NCI-H2227 (cell line): ENCODE results near the gene ASPG.

Source experiments
- DNase-seq: peaks from one replicate; lab custom pipeline; 2025; ENCODE audit not compliant: unreplicated experiment; lab: John Stamatoyannopoulos, UW

Gene ASPG

DNA sequence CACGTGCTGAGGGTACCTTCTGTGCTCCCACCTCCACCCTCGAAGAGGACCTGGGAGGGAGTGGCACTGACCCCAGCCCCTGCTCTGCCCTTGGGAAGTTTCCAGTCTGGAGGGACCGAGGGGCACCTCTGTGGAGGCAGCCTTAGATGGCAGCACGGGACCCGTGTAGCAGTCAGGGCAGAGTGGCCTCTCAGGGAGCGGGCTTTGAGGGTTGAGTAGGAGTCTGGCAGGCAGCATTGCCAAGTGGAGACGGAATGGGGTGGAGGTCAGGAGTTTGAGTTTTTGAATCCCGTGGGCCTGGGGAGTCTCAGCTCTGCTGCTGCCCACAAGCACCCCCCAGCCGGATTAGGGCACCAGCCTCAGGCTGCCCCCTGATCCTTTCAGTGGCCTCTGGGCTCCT is 74.5 kb downstream of the ASPG start:
- DNase-seq: no peak

DNA sequence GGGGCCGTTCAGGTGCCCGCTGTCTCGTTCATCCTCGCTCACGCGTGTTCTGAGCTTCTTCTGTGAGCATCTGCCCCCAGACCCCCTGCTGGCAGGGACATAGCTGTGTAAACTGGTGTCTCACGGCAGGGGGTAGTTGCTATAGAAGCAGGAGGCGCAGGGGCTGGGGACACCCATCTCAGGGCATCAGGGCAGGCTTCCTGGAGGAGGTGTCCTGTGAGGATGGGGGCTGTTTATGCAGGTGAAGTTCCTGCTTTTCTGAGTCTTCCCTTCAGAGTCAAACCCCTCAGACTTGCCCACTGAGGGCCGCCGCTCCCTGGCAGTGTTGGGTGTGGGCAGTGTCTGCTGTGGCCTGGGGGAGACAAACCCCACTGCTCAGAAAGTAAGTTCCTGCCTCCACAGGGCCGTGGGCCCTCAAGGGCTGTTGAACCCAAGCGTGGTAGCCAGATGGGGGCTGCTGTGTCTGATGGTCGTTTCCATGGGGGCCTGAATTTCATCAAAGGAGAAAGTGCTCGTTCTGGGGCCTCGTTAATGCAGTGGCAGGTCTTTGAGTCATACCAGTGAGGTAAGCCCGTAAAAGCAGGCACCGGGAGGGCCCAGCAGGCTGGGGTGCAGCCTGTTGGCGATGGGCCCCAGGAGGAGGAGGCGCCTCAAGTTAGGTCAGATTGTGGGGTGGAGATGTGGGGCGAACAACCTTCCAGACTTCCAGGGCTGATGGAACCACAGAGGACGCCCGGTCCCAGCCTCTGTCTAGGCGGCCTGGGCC is 76.3 kb downstream of the ASPG start:
- no peak for DNase-seq

DNA sequence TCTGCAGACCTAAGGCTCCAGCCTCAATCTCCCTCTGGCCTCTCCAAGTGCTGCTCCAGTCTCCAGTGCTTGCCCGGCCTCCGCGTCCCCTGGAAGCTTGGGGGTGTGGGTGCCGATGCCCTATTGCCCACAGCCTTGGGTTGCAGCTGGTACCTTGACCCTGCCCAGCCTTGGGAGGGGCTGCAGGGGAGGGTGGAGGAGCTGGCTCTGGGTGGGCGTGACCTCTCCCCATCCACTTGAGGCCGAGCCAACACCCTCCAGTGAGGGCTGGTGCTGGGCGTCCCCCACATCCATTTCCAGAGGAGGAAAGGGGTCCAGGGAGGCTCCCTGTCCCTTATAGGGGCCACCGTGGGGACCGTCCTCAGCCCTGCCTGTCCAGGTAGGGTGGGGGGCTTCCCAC is 77.0 kb downstream of the ASPG start:
- no peak for DNase-seq

DNA sequence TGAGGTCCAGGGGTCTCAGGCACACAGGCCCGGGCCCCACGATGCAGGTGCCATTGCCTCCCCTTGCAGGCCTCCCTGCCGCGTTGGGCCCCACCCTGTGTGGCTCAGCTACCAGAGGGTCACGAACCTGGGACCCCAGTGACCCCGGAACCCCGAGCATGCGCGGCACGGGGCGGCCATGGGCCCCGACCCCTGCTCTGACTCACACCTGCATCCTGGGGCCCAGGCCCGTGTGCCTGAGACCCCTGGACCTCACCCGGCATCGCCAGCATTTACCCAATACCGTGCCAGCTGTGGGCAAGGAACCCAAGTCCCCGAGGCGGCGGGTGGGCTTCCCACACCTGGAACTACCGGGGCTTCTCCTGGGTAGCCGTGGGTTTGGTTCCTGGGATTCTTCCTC is 78.0 kb downstream of the ASPG start:
- no peak for DNase-seq

DNA sequence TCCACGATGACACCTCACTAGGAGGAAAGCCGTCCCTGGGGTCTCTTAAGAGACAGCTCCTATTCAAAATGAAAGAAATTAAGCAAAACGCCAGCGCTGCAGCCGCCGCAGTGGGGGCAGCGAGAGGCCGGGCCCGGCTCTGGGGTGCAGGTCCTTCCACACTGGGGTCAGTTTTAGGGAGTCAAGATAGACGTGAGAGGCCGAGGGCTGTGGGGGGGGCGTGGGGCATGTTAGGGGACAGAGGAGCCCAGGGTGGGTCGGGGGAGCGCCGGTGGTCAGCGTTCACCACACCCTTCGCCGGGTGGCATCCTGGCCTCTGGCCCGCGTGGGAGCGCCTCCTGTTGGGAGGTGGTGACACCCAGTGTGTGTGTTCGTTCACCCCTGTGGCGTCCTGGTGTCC is 78.5 kb downstream of the ASPG start:
- DNase-seq: no peak

DNA sequence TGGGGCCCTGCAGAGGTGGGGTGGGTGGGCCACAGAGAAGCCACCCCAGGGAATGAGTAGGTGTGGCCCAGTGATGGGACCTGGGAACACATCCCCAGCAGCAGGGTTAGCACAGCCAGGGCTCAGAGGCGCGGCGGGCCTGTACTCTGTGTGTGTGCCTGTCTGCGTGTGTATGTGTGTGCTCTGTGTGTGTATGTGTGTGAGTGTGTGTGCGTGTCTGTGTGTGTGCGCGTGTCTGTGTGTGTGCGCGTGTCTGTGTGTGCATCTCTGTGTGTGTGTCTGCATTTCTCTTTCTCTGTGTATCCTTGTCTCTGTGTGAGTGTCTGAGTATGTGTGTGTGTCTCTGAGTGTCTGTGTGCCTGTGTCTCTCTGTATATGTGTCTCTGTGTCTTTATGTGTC is 79.0 kb downstream of the ASPG start:
- DNase-seq: no peak
